ENCODE data around the gene TIGD6.

TIGD6 gene

GRCh38 chr5:149954798-149955197 is 45.7 kb downstream of the TIGD6 start:
- Histone ChIP-seq H3K9ac (ENCODE audit: low read length) (no peak overlapping the region), H4K20me1 (ENCODE audit: insufficient read depth, low read length) (no peaks in the 10 kb centered on the region), H3K9me2 (ENCODE audit: low read depth, low read length) (no peaks in the 10 kb centered on the region), H3K4me1 (ENCODE audit: insufficient read depth, low read length, severe bottlenecking) (peaks cover 5% of the 10 kb centered on the region), H3K27ac (ENCODE audit: low read depth, low read length, poor library complexity, severe bottlenecking) (no peak overlapping the region), H3K4me3 (ENCODE audit: low read depth, low read length, poor library complexity, severe bottlenecking) (no peak overlapping the region), H3K27me3 (ENCODE audit: insufficient read depth, low read length) (no peaks in the 10 kb centered on the region), H3F3A (ENCODE audit: insufficient read depth, low read length) (no peaks in the 10 kb centered on the region), H3K36me3 (ENCODE audit: insufficient read depth, low read length) (no peaks in the 10 kb centered on the region), H3K9me3 (ENCODE audit: low read length) (no peaks in the 10 kb centered on the region), H3K4me2 (ENCODE audit: low read length) (no peak overlapping the region), H2AFZ (ENCODE audit: low read length) (no peak overlapping the region), H3K79me2 (ENCODE audit: insufficient read depth, low read length) (no peaks in the 10 kb centered on the region)
- no peak for TF ChIP-seq CTCF (IDR thresholded peaks at IDR 0.05; ENCODE audit: low read length)
- TF ChIP-seq EZH2 (IDR thresholded peaks at IDR 0.05; ENCODE audit: borderline replicate concordance, low read length), result no peak

- Histone ChIP-seq H3K4me2 (ENCODE audit: low read length) (no peak overlapping the region), H3K9me2 (ENCODE audit: low read depth, low read length) (no peaks in the 10 kb centered on the region), H3K4me3 (ENCODE audit: low read depth, low read length, poor library complexity, severe bottlenecking) (no peak overlapping the region), H3K27me3 (ENCODE audit: insufficient read depth, low read length) (no peaks in the 10 kb centered on the region), H3K36me3 (ENCODE audit: insufficient read depth, low read length) (no peaks in the 10 kb centered on the region), H3K27ac (ENCODE audit: low read depth, low read length, poor library complexity, severe bottlenecking) (no peak overlapping the region), H3K9me3 (ENCODE audit: low read length) (no peaks in the 10 kb centered on the region), H2AFZ (ENCODE audit: low read length) (no peak overlapping the region), H3F3A (ENCODE audit: insufficient read depth, low read length) (no peaks in the 10 kb centered on the region), H3K9ac (ENCODE audit: low read length) (no peak overlapping the region), H4K20me1 (ENCODE audit: insufficient read depth, low read length) (no peaks in the 10 kb centered on the region), H3K79me2 (ENCODE audit: insufficient read depth, low read length) (no peaks in the 10 kb centered on the region), H3K4me1 (ENCODE audit: insufficient read depth, low read length, severe bottlenecking) (no peaks in the 10 kb centered on the region)
- TF ChIP-seq EZH2 (IDR thresholded peaks at IDR 0.05; ENCODE audit: borderline replicate concordance, low read length) (no peak), CTCF (IDR thresholded peaks at IDR 0.05; ENCODE audit: low read length) (no peak)
These were observed 46.9 kb downstream of the TIGD6 start for GRCh38 chr5:149953436-149954121.

- no peak overlapping the region for H3K4me2 ChIP-seq (ENCODE audit: low read length)
- no peaks in the 10 kb centered on the region for H3K9me3 ChIP-seq (ENCODE audit: low read length)
- no peaks in the 10 kb centered on the region for H3F3A ChIP-seq (ENCODE audit: insufficient read depth, low read length)
- no peak overlapping the region for H3K9ac ChIP-seq (ENCODE audit: low read length)
- H3K4me1 ChIP-seq (ENCODE audit: insufficient read depth, low read length, severe bottlenecking), result no peaks in the 10 kb centered on the region
- H3K27me3 ChIP-seq (ENCODE audit: insufficient read depth, low read length), result no peaks in the 10 kb centered on the region
- no peaks in the 10 kb centered on the region for H3K9me2 ChIP-seq (ENCODE audit: low read depth, low read length)
- H3K79me2 ChIP-seq (ENCODE audit: insufficient read depth, low read length), result no peaks in the 10 kb centered on the region
- no peak overlapping the region for H2AFZ ChIP-seq (ENCODE audit: low read length)
- H3K27ac ChIP-seq (ENCODE audit: low read depth, low read length, poor library complexity, severe bottlenecking), result no peak overlapping the region
- no peak overlapping the region for H3K4me3 ChIP-seq (ENCODE audit: low read depth, low read length, poor library complexity, severe bottlenecking)
- H3K36me3 ChIP-seq (ENCODE audit: insufficient read depth, low read length), result no peaks in the 10 kb centered on the region
- no peak for TF ChIP-seq EZH2 (IDR thresholded peaks at IDR 0.05; ENCODE audit: borderline replicate concordance, low read length)
- peak; percentile 19; the same call in 1 of the 2 replicates for TF ChIP-seq CTCF (IDR thresholded peaks at IDR 0.05; ENCODE audit: low read length)
- H4K20me1 ChIP-seq (ENCODE audit: insufficient read depth, low read length), result no peaks in the 10 kb centered on the region
These were observed 49.2 kb downstream of the TIGD6 start for GRCh38 chr5:149951138-149951749.
